Keratinocyte (primary cell): Measurements from ENCODE around the gene FXYD5. TPM values are rescaled to one million over a fixed set of nuclear protein-coding genes. Genes with fewer than 3 reads are reported as not detected.
A peak's percentile ranks its signal among the peaks of the same experiment; 100 is the strongest.

Source experiments
- DNase-seq: peaks from one replicate; pipeline ENCODE4 v3.0.0-alpha.2; 2011; ENCODE audit warnings: low read depth, missing footprints, low spot score
- FAIRE-seq: peaks from 2 replicates; lab custom pipeline; 2011; peaks lifted over from hg19 to GRCh38; lab: Jason Lieb, UNC
- H2AFZ ChIP-seq: 2 replicates; pipeline ENCODE4 v1.6.0; 2012; ENCODE audit warnings: low read length, control low read depth, inconsistent platforms; ENCODE audit not compliant: control insufficient read depth
- H3K27ac ChIP-seq: 2 replicates; pipeline ENCODE4 v1.5.1; 2011; ENCODE audit warnings: low read length; ENCODE audit not compliant: control insufficient read depth, insufficient read depth
- H3K27me3 ChIP-seq: 3 replicates; pipeline ENCODE4 v1.6.0; 2011; ENCODE audit warnings: low read length; ENCODE audit not compliant: control insufficient read depth, insufficient read depth; ENCODE audit errors: extremely low read depth
- H3K36me3 ChIP-seq, 2 experiments: 2 replicates in 1 of 2; 3 replicates in 1 of 2; pipeline ENCODE4 v1.5.1; 2011; ENCODE audit warnings: low read length in 2 of 2, mild to moderate bottlenecking in 1 of 2; ENCODE audit not compliant: control insufficient read depth in 2 of 2, insufficient read depth in 2 of 2; ENCODE audit errors: extremely low read depth in 1 of 2
- H3K4me1 ChIP-seq: 3 replicates; pipeline ENCODE4 v1.5.1; 2011; ENCODE audit warnings: low read length; ENCODE audit not compliant: control insufficient read depth, insufficient read depth; ENCODE audit errors: extremely low read depth
- H3K4me2 ChIP-seq: 3 replicates; pipeline ENCODE4 v1.6.0; 2011; ENCODE audit warnings: low read depth, low read length; ENCODE audit not compliant: control insufficient read depth, insufficient read depth; ENCODE audit errors: extremely low read depth
- H3K4me3 ChIP-seq, 3 experiments: fragments of 200-600 bp in 1 of 3; sonication (generic) in 1 of 3; 2 replicates in 2 of 3; 3 replicates in 1 of 3; pipeline ENCODE4 v1.5.1; 2011 to 2016; ENCODE audit warnings: low read length in 3 of 3, mild to moderate bottlenecking in 3 of 3, control low read depth in 2 of 3, inconsistent platforms in 1 of 3, low read depth in 1 of 3, mixed read lengths in 1 of 3, mixed run types in 1 of 3, moderate library complexity in 1 of 3; ENCODE audit not compliant: control insufficient read depth in 2 of 3, insufficient read depth in 2 of 3; ENCODE audit errors: extremely low read depth in 1 of 3
- H3K79me2 ChIP-seq: 2 replicates; pipeline ENCODE4 v1.6.0; 2012; ENCODE audit warnings: low read length; ENCODE audit not compliant: control insufficient read depth, insufficient read depth
- H3K9ac ChIP-seq: 3 replicates; pipeline ENCODE4 v1.6.0; 2011; ENCODE audit warnings: low read length; ENCODE audit not compliant: control insufficient read depth, insufficient read depth; ENCODE audit errors: extremely low read depth
- H3K9me1 ChIP-seq: 3 replicates; pipeline ENCODE4 v1.6.0; 2011; ENCODE audit warnings: low read length; ENCODE audit not compliant: control insufficient read depth, insufficient read depth; ENCODE audit errors: extremely low read depth
- H3K9me3 ChIP-seq: 2 replicates; pipeline ENCODE4 v1.5.1; 2012; ENCODE audit warnings: low read depth, low read length; ENCODE audit not compliant: control insufficient read depth
- H4K20me1 ChIP-seq: 3 replicates; pipeline ENCODE4 v1.6.0; 2011; ENCODE audit warnings: low read length; ENCODE audit not compliant: control insufficient read depth, insufficient read depth; ENCODE audit errors: extremely low read depth
- EZH2 ChIP-seq: IDR thresholded peaks from one replicate; pipeline ENCODE4 v1.6.1; 2012; ENCODE audit warnings: inconsistent platforms, mild to moderate bottlenecking, low read length, moderate library complexity
- dilution Hi-C: fragments of 300-500 bp; cut with MboI; formaldehyde crosslinking; loops from one replicate; pipeline ENCODE4 v1.7.0; 2020; ENCODE audit warnings: low sequenced_read_pairs; ENCODE audit not compliant: extremely low pct_ligation_motif_present
- polyA plus RNA-seq, 5 experiments: library from polyadenylated mRNA; depleted of rRNA in 3 of 5; stranded (reverse) in 3 of 5; stranded (forward) in 1 of 5; unstranded in 1 of 5; fragments of >200 nt; gene quantifications; 1 replicate in 1 of 5; 2 replicates in 3 of 5; 3 replicates in 1 of 5; pipeline versions ENCODE4 v1.2.1 to v1.2.3, GENCODE V29; 2011 to 2012; ENCODE audit warnings: missing spikeins in 2 of 5, low read depth in 1 of 5, low replicate concordance in 1 of 5
- TF ChIP-seq, protein P1 (sequence below), 3 experiments: IDR thresholded peaks in 1 of 3; conservative IDR thresholded peaks in 1 of 3; optimal IDR thresholded peaks in 1 of 3; 2 replicates in 2 of 3; 3 replicates in 1 of 3; pipeline versions ENCODE3 to v1.5.1; 2011; ENCODE audit warnings: low read length in 3 of 3, mild to moderate bottlenecking in 3 of 3, moderate library complexity in 2 of 3, control low read depth in 1 of 3, inconsistent platforms in 1 of 3; ENCODE audit not compliant: insufficient read depth in 2 of 3; ENCODE audit errors: extremely low read depth in 1 of 3

Gene FXYD5
- polyA plus RNA-seq, 1 donor (not counting 4 experiments of a cell fraction or from before 2014, with no cell fraction given): 122 TPM

DNA sequence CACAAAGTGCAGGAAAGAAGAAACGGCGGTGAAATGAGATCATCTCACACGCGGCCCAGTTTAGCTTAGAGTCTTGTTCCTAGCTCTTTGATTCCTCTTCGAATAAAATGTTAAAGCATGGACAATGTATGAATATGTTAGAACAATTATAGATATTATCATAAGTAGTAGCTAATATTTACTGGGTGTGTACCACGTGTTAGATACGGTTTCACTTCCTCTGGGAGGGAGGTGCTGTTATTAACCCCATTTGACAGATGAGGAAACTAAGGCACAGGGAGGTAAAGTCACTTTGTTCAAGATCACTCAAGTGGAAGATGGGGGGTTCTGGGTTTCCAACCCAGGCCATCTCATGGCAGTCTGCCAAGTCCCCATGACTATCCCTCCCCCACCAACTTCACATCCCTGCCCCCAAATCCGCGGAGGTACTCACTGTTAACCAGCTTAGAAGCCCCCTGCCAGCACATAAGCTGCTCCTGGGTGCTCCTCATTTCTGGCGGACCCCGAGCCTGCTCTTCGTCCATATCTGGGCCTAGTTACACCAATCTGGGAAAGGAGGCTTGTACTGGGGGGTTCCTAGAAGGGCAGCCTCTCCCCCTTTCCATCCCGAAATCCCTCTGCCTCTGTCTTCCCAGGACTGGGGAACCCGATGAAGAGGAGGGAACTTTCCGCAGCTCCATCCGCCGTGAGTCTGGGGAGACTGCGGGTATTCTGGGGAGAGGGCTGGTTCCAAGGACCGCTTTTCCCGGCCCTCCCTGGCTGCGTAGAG lies 12.5 kb upstream of the FXYD5 start:
- TF ChIP-seq, protein P1, sequence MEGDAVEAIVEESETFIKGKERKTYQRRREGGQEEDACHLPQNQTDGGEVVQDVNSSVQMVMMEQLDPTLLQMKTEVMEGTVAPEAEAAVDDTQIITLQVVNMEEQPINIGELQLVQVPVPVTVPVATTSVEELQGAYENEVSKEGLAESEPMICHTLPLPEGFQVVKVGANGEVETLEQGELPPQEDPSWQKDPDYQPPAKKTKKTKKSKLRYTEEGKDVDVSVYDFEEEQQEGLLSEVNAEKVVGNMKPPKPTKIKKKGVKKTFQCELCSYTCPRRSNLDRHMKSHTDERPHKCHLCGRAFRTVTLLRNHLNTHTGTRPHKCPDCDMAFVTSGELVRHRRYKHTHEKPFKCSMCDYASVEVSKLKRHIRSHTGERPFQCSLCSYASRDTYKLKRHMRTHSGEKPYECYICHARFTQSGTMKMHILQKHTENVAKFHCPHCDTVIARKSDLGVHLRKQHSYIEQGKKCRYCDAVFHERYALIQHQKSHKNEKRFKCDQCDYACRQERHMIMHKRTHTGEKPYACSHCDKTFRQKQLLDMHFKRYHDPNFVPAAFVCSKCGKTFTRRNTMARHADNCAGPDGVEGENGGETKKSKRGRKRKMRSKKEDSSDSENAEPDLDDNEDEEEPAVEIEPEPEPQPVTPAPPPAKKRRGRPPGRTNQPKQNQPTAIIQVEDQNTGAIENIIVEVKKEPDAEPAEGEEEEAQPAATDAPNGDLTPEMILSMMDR (optimal IDR thresholded peaks at IDR 0.05 in 1 of 3, IDR thresholded peaks at IDR 0.05 in 1 of 3, conservative IDR thresholded peaks at IDR 0.05 in 1 of 3; ENCODE audit: extremely low read depth in 1 of 3, insufficient read depth in 2 of 3, low read length in 3 of 3): no peak
- TF ChIP-seq EZH2: peak; percentile 40
- no peaks in the 10 kb centered on the region for H3K36me3 ChIP-seq
- peaks cover 24% of the 10 kb centered on the region for H3K4me1 ChIP-seq
- dilution Hi-C loops: no loop called here
- H3K9me1 ChIP-seq: no peaks in the 10 kb centered on the region
- no peaks in the 10 kb centered on the region for H3K79me2 ChIP-seq
- no peak overlapping the region for H3K27ac ChIP-seq
- DNase-seq (no peak), FAIRE-seq (peak; percentile 20)
- H3K27me3 ChIP-seq: peaks cover 19% of the 10 kb centered on the region
- H2AFZ ChIP-seq: no peak overlapping the region
- no peaks in the 10 kb centered on the region for H3K9me3 ChIP-seq
- no peak overlapping the region for H3K4me3 ChIP-seq
- H4K20me1 ChIP-seq: no peaks in the 10 kb centered on the region
- peak overlapping the region; percentile 56 for H3K4me2 ChIP-seq
- no peak overlapping the region for H3K9ac ChIP-seq

DNA sequence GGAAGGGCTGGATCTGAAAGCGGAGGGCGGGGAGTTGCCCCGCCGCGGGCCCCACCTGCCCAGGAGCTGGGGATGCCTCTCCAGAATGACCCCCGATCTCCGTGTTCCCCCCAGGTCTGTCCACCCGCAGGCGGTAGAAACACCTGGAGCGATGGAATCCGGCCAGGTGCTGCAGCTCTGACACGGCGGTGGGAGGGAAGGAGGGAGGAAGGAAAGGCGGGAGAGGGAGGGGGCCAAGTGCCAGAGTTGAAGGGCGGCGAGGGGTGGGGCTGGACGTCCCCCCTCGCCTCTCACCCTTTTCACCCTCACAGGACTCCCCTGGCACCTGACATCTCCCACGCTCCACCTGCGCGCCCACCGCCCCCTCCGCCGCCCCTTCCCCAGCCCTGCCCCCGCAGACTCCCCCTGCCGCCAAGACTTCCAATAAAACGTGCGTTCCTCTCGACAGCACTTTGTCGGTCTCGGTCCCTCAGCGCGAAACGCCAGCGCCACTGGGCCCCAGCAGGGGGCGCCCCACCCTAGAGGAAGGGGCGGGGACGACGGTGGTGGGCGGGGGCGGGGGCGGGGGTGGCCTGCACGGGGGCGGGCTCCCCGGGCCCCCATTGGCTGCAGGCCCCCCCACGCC lies 11.8 kb upstream of the FXYD5 start:
- no peak overlapping the region for H3K9ac ChIP-seq
- no peak overlapping the region for H3K27ac ChIP-seq
- H3K79me2 ChIP-seq: no peaks in the 10 kb centered on the region
- H3K9me1 ChIP-seq: no peaks in the 10 kb centered on the region
- FAIRE-seq: no peak
- DNase-seq: no peak
- no peak overlapping the region for H3K4me3 ChIP-seq
- no peaks in the 10 kb centered on the region for H4K20me1 ChIP-seq
- peaks cover 19% of the 10 kb centered on the region for H3K27me3 ChIP-seq
- H3K4me2 ChIP-seq: peak overlapping the region; percentile 56
- H3K4me1 ChIP-seq: peaks cover 21% of the 10 kb centered on the region
- no peak overlapping the region for H2AFZ ChIP-seq
- no peaks in the 10 kb centered on the region for H3K9me3 ChIP-seq
- peak; percentile 3 for TF ChIP-seq EZH2
- TF ChIP-seq, protein P1 (optimal IDR thresholded peaks at IDR 0.05 in 1 of 3, IDR thresholded peaks at IDR 0.05 in 1 of 3, conservative IDR thresholded peaks at IDR 0.05 in 1 of 3; ENCODE audit: extremely low read depth in 1 of 3, insufficient read depth in 2 of 3, low read length in 3 of 3): peak; percentile 14 to 73 (median 57)
- dilution Hi-C loops: no loop called here
- H3K36me3 ChIP-seq: no peaks in the 10 kb centered on the region
